H1 (cell line): ENCODE results near the gene RAB40C. TPM values are rescaled to one million over a fixed set of nuclear protein-coding genes. Genes with fewer than 3 reads are reported as not detected.

ENCODE experiments used
- CTCF ChIA-PET: fragments of 300-600 bp; sonication (Branson Sonifier 250); formaldehyde crosslinking; loops from one replicate; lab custom pipeline; 2021; ENCODE audit not compliant: partially characterized antibody; lab: Charles Lee
- POLR2A ChIA-PET: fragments of 300-600 bp; sonication (Branson Sonifier 250); formaldehyde crosslinking; loops from one replicate; lab custom pipeline; 2021; ENCODE audit warnings: inconsistent platforms; ENCODE audit not compliant: partially characterized antibody; lab: Charles Lee
- DNase-seq, 2 experiments: peaks; one replicate each; pipeline versions ENCODE4 v3.0.0 to v3.0.0-alpha.2; 2010 to 2022; ENCODE audit warnings: low spot score in 2 of 2, low read depth in 1 of 2, mixed read lengths in 1 of 2
- FAIRE-seq: peaks from 2 replicates; lab custom pipeline; 2011; peaks lifted over from hg19 to GRCh38; lab: Jason Lieb, UNC
- H2AFZ ChIP-seq: 2 replicates; pipeline ENCODE4 v1.8.1; 2012; ENCODE audit warnings: low read length, inconsistent platforms
- H2AK5ac ChIP-seq: 2 replicates; pipeline ENCODE4 v1.6.1; 2013; ENCODE audit warnings: low read depth, low read length
- H2BK120ac ChIP-seq: replicated peaks from 2 replicates; pipeline ENCODE3; 2013; ENCODE audit warnings: low read depth, low read length, inconsistent platforms
- H2BK12ac ChIP-seq: 2 replicates; pipeline ENCODE4 v1.6.1; 2013; ENCODE audit warnings: low read depth, low read length
- H2BK15ac ChIP-seq: 2 replicates; pipeline ENCODE4 v1.6.1; 2013; ENCODE audit warnings: low read length
- H2BK20ac ChIP-seq: 2 replicates; pipeline ENCODE4 v1.6.1; 2013; ENCODE audit warnings: low read length
- H2BK5ac ChIP-seq: 2 replicates; pipeline ENCODE4 v1.6.1; 2013; ENCODE audit warnings: low read depth, low read length
- H3K14ac ChIP-seq: 2 replicates; pipeline ENCODE4 v1.6.1; 2013; ENCODE audit warnings: inconsistent platforms; ENCODE audit not compliant: insufficient read length
- H3K18ac ChIP-seq: 2 replicates; pipeline ENCODE4 v1.6.1; 2013; ENCODE audit warnings: low read length; ENCODE audit errors: extremely low read depth
- H3K23ac ChIP-seq: 2 replicates; pipeline ENCODE4 v1.6.1; 2013; ENCODE audit warnings: inconsistent platforms; ENCODE audit not compliant: insufficient read length
- H3K23me2 ChIP-seq: 2 replicates; pipeline ENCODE4 v1.6.1; 2013; ENCODE audit warnings: low read depth, low read length
- H3K27ac ChIP-seq: 2 replicates; pipeline ENCODE4 v1.6.1; 2011; ENCODE audit warnings: low read depth, low read length, inconsistent platforms
- H3K27me3 ChIP-seq, 4 experiments: replicated peaks in 1 of 4; 1 replicate in 1 of 4; 2 replicates in 3 of 4; pipeline versions ENCODE4 v1.6.1 to v1.8.1; 2011 to 2013; ENCODE audit warnings: low read length in 3 of 4, mild to moderate bottlenecking in 3 of 4, inconsistent platforms in 2 of 4, mixed read lengths in 2 of 4, moderate library complexity in 1 of 4; ENCODE audit not compliant: control insufficient read depth in 3 of 4, insufficient read depth in 3 of 4; ENCODE audit errors: extremely low read depth in 1 of 4
- H3K36me3 ChIP-seq, 4 experiments: 2 replicates each; pipeline versions ENCODE4 v1.6.1 to v1.8.1; 2011 to 2013; ENCODE audit warnings: mild to moderate bottlenecking in 4 of 4, low read length in 3 of 4, moderate library complexity in 2 of 4, control low read depth in 1 of 4, inconsistent platforms in 1 of 4; ENCODE audit not compliant: insufficient read depth in 4 of 4, control insufficient read depth in 2 of 4
- H3K4ac ChIP-seq: replicated peaks from 2 replicates; pipeline ENCODE3; 2013; ENCODE audit warnings: low read length, low read depth, mixed read lengths, inconsistent platforms; ENCODE audit not compliant: insufficient read length
- H3K4me1 ChIP-seq, 4 experiments: replicated peaks in 1 of 4; 1 replicate in 1 of 4; 2 replicates in 3 of 4; pipeline versions ENCODE4 v1.6.1 to v1.8.1; 2011 to 2013; ENCODE audit warnings: low read length in 3 of 4, inconsistent platforms in 2 of 4, mixed read lengths in 1 of 4; ENCODE audit not compliant: insufficient read depth in 4 of 4, control insufficient read depth in 3 of 4
- H3K4me2 ChIP-seq, 2 experiments: 2 replicates each; pipeline versions ENCODE4 v1.6.1 to v1.8.1; 2011 to 2013; ENCODE audit warnings: low read depth in 2 of 2, low read length in 2 of 2, control low read depth in 1 of 2, inconsistent platforms in 1 of 2, mild to moderate bottlenecking in 1 of 2; ENCODE audit not compliant: insufficient read depth in 1 of 2
- H3K4me3 ChIP-seq, 4 experiments: fragments of 200-600, 300-600 bp in 1 of 4; sonication (generic), shearing (Covaris generic), sonication (Bioruptor Twin) in 1 of 4; 2 replicates each; pipeline versions ENCODE4 v1.5.1 to v1.8.1; 2011 to 2016; ENCODE audit warnings: low read length in 4 of 4, low read depth in 3 of 4, control low read depth in 2 of 4, inconsistent platforms in 2 of 4, mild to moderate bottlenecking in 2 of 4, mixed read lengths in 1 of 4, moderate library complexity in 1 of 4; ENCODE audit not compliant: insufficient read depth in 2 of 4; ENCODE audit errors: extremely low read depth in 1 of 4
- H3K56ac ChIP-seq: replicated peaks from 2 replicates; pipeline ENCODE3; 2013; ENCODE audit warnings: low read depth, mild to moderate bottlenecking, mixed read lengths, low read length, inconsistent platforms; ENCODE audit not compliant: insufficient read length
- H3K79me1 ChIP-seq: 2 replicates; pipeline ENCODE4 v1.6.1; 2013; ENCODE audit warnings: low read depth, low read length, control low read depth
- H3K79me2 ChIP-seq, 2 experiments: 2 replicates each; pipeline versions ENCODE4 v1.6.1 to v1.8.1; 2012 to 2013; ENCODE audit warnings: low read length in 2 of 2, mild to moderate bottlenecking in 2 of 2, inconsistent platforms in 1 of 2; ENCODE audit not compliant: insufficient read depth in 2 of 2, control insufficient read depth in 1 of 2
- H3K9ac ChIP-seq, 4 experiments: replicated peaks in 1 of 4; 1 replicate in 1 of 4; 2 replicates in 3 of 4; pipeline versions ENCODE4 v1.6.1 to v1.8.1; 2011 to 2013; ENCODE audit warnings: low read depth in 3 of 4, low read length in 3 of 4, control low read depth in 2 of 4, mild to moderate bottlenecking in 2 of 4, moderate library complexity in 2 of 4, inconsistent platforms in 1 of 4; ENCODE audit errors: extremely low read depth in 1 of 4
- H3K9me3 ChIP-seq, 2 experiments: 2 replicates each; pipeline versions ENCODE4 v1.6.1 to v1.8.1; 2012 to 2013; ENCODE audit warnings: mild to moderate bottlenecking in 2 of 2, moderate library complexity in 2 of 2, control low read depth in 1 of 2, inconsistent platforms in 1 of 2, low read depth in 1 of 2, low read length in 1 of 2, mixed read lengths in 1 of 2; ENCODE audit not compliant: insufficient read depth in 2 of 2
- H4K20me1 ChIP-seq, 2 experiments: replicated peaks in 1 of 2; 2 replicates each; pipeline versions ENCODE3 to v1.8.1; 2011 to 2013; ENCODE audit warnings: inconsistent platforms in 2 of 2, low read length in 2 of 2, mild to moderate bottlenecking in 1 of 2; ENCODE audit not compliant: insufficient read depth in 2 of 2, control insufficient read depth in 1 of 2
- H4K5ac ChIP-seq: 2 replicates; pipeline ENCODE4 v1.6.1; 2013; ENCODE audit warnings: low read length, low read depth, mixed read lengths, inconsistent platforms; ENCODE audit not compliant: insufficient read length
- H4K8ac ChIP-seq: 2 replicates; pipeline ENCODE4 v1.8.0; 2013; ENCODE audit warnings: mild to moderate bottlenecking, moderate library complexity, low read length, inconsistent platforms; ENCODE audit not compliant: insufficient read depth; ENCODE audit errors: extremely low read depth
- H4K91ac ChIP-seq: replicated peaks from 2 replicates; pipeline ENCODE3; 2013; ENCODE audit warnings: low read length, mixed read lengths, inconsistent platforms; ENCODE audit not compliant: insufficient read length
- CHD1 ChIP-seq: IDR thresholded peaks from 2 replicates; pipeline ENCODE4 v1.6.1; 2012; ENCODE audit warnings: low read depth, low read length, improper control_type of control experiment
- NANOG ChIP-seq: IDR thresholded peaks from 2 replicates; pipeline ENCODE4 v1.6.1; 2011; ENCODE audit warnings: low read length, low read depth, mild to moderate bottlenecking, inconsistent platforms; ENCODE audit not compliant: insufficient read depth, poor library complexity, severe bottlenecking
- RBBP5 ChIP-seq: IDR thresholded peaks from 2 replicates; pipeline ENCODE4 v1.7.1; 2012; ENCODE audit warnings: low read depth, mild to moderate bottlenecking, inconsistent platforms, low read length, moderate library complexity, borderline replicate concordance
- RFX5 ChIP-seq: IDR thresholded peaks from 2 replicates; pipeline ENCODE4 v1.6.1; 2011; ENCODE audit warnings: low read depth, low read length, improper control_type of control experiment, borderline replicate concordance
- TEAD4 ChIP-seq: IDR thresholded peaks from 2 replicates; pipeline ENCODE4 v1.6.1; 2012; ENCODE audit warnings: low read depth, low read length, inconsistent platforms, mixed read lengths
- WGBS, 2 experiments: shearing (Covaris generic) in 1 of 2; methylation state at CpG; one replicate each; pipeline versions ENCODE4 v1.1.6 to v1.1.7; 2013 to 2015; ENCODE audit warnings: low lambda C conversion rate in 2 of 2, mixed read lengths in 2 of 2, inconsistent platforms in 1 of 2, low coverage in 1 of 2, missing lambda C conversion rate in 1 of 2; ENCODE audit not compliant: insufficient replicate concordance in 2 of 2, insufficient coverage in 1 of 2, insufficient read length in 1 of 2; ENCODE audit errors: extremely low coverage in 1 of 2, missing lambda C conversion rate in 1 of 2; 5-methylcytosine and 5-hydroxymethylcytosine counted together
- polyA plus RNA-seq, 7 experiments: library from polyadenylated mRNA; depleted of rRNA in 3 of 7; stranded (reverse) in 5 of 7; unstranded in 2 of 7; fragments of >200 nt in 5 of 7; fragments of 200-250 nt in 2 of 7; gene quantifications; 1 replicate in 5 of 7; 2 replicates in 1 of 7; 4 replicates in 1 of 7; pipeline versions ENCODE4 v1.2.1 to v1.2.3, GENCODE V29; 2011 to 2013; ENCODE audit warnings: missing spikeins in 2 of 7, mixed read lengths in 2 of 7
- total RNA-seq: library from RNA; stranded (reverse); fragmentation: NEBNext Ultra II Directional; extraction: Animal tissue kit (Norgen Biotek cat#: 25700); gene quantifications from 2 replicates; pipeline ENCODE4 v1.2.1, GENCODE V29; 2021

The RAB40C gene
- total and polyA plus RNA-seq, 2 of the 8 experiments (the other 6 are each of a cell fraction or from before 2014, with no cell fraction given) = 13.9 to 15.6 TPM

DNA sequence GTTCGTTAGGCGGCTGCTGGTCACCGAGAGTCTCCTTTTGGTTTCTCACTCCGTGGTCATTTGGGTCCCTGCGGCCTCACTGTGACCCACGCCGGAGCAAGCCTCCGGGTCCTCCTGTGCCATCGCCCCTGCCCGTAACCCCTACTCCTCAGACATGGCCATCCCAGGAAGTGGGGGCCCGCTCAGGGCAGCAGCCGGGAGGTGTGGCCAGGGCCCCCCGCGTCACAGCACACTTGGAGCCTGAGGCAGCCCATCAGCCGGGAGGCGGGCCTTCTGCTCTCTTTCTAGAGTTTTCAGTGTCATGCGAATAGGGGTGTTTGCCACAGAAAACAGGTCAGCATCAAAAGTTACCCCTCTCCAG lies 33.0 kb downstream of the RAB40C start:
- Histone ChIP-seq H4K91ac (no peak overlapping the region), H3K4me3 (no peak overlapping the region), H3K18ac (no peak overlapping the region; the same call in 1 of the 2 replicates), H4K20me1 (peaks cover 3 to 5% of the 10 kb centered on the region in 2 experiments), H3K4me2 (0 out of 4 replicates have a peak overlapping the region, but pooled peaks of 1 of the 2 experiments have one; percentile 11), H2BK120ac (no peak overlapping the region), H3K79me1 (peaks cover 8% of the 10 kb centered on the region), H2BK15ac (no peak overlapping the region), H3K4me1 (peaks cover 0 to 14% (median 6%) of the 10 kb centered on the region in 4 experiments; a peak in 5 of 7 replicates), H3K9ac (no peak overlapping the region), H2BK12ac (no peak overlapping the region; the same call in 1 of the 2 replicates), H3K4ac (no peak overlapping the region), H3K14ac (no peak overlapping the region), H4K5ac (peak overlapping the region; percentile 15), H3K23me2 (no peaks in the 10 kb centered on the region), H2BK20ac (no peak overlapping the region), H3K9me3 (no peaks in the 10 kb centered on the region), H3K79me2 (no peaks in the 10 kb centered on the region), H3K27me3 (no peaks in the 10 kb centered on the region), H2AFZ (no peak overlapping the region), H4K8ac (0 out of 2 replicates have a peak overlapping the region, but pooled peaks have one; percentile 1), H3K23ac (no peak overlapping the region), H3K36me3 (peaks cover 0 to 4% (median 0%) of the 10 kb centered on the region in 4 experiments; a peak in 1 of 8 replicates), H3K56ac (no peak overlapping the region), H2AK5ac (no peak overlapping the region), H3K27ac (no peak overlapping the region), H2BK5ac (peak overlapping the region; percentile 49; the same call in 1 of the 2 replicates)
- FAIRE-seq (no peak), DNase-seq (no peak)
- ChIA-PET CTCF (interaction anchor here (1.2 to 4.1 kb wide), 7 partner anchors 14 to 231 kb away, joined by 3 to 29 read pairs (median 7); no protein-coding TSS in a partner anchor), POLR2A (interaction anchor here (1.8 kb wide), 1 partner anchor 8 kb away, joined by 11 read pairs; the partner anchor contains the start of gene WFIKKN1)
- TF ChIP-seq RBBP5 (no peak), TEAD4 (no peak), RFX5 (no peak), CHD1 (no peak), NANOG (no peak)
- WGBS, 2 experiments = 77% methylated on average over 15 of the region's 17 CpGs; no CpG with 5 or more reads in 1 of the 2 experiments
